Activated T-cell treated with anti-CD3 and anti-CD28 coated beads for 48 hours (primary cell): ENCODE data around the gene B4GALNT1.

ENCODE experiments used
- DNase-seq: peaks from one replicate; pipeline ENCODE4 v3.0.0-alpha.2; 2020; ENCODE audit warnings: low read depth

B4GALNT1 gene

GRCh38 chr12:57585156-57585555 is 47.8 kb downstream of the B4GALNT1 start:
- no peak for DNase-seq

- no peak for DNase-seq
Observed at GRCh38 chr12:57584690-57585089, 48.3 kb downstream of the B4GALNT1 start.

- DNase-seq, result no peak
Observed at GRCh38 chr12:57584050-57584449, 49.0 kb downstream of the B4GALNT1 start.

- DNase-seq, result peak; percentile 53
Observed at GRCh38 chr12:57583008-57583831, 49.8 kb downstream of the B4GALNT1 start.

GRCh38 chr12:57582440-57582839 is 50.6 kb downstream of the B4GALNT1 start:
- DNase-seq, result no peak

DNA sequence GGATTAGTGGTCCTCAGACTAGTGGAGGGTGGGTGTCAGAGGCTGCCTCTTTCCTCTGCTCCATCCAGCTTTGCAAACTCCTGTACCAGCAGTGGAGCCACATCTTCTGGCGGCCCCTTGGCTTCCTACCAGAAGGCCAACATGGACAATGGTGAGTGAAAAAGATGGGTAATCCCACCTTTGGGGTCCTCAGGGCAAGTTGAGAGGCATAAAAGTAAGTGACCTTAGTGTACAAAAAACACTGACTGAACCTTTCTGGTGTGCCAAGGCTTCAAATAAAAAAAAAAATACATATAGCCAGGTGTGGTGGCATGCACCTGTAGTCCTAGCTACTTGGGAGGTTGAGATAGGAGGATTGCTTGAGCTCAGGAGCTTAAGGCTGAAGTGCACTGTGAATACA is 51.2 kb downstream of the B4GALNT1 start:
- no peak for DNase-seq

- no peak for DNase-seq
Observed at GRCh38 chr12:57580466-57580795, 52.6 kb downstream of the B4GALNT1 start.

- DNase-seq, result no peak
Observed at GRCh38 chr12:57579677-57580465, 53.1 kb downstream of the B4GALNT1 start.

DNA sequence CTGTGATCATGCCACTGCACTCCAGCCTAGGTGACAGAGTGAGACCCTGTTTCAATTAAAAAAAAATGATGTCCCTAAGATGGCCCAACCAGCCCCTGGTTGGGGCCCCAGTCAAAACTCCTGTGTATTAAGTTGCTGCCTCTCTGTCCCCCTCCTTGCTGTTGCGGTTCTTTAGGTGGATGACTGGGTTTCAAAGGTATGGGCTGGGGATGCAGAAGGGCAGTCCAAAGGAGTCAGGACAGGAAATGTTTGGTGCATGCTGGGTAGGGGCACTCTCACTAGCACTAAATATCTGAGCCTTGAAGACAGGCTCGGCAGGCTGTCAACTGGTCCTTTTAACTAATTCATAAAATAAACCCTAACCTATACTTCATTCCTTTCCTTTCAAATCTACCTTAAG is 54.0 kb downstream of the B4GALNT1 start:
- DNase-seq, result no peak

DNA sequence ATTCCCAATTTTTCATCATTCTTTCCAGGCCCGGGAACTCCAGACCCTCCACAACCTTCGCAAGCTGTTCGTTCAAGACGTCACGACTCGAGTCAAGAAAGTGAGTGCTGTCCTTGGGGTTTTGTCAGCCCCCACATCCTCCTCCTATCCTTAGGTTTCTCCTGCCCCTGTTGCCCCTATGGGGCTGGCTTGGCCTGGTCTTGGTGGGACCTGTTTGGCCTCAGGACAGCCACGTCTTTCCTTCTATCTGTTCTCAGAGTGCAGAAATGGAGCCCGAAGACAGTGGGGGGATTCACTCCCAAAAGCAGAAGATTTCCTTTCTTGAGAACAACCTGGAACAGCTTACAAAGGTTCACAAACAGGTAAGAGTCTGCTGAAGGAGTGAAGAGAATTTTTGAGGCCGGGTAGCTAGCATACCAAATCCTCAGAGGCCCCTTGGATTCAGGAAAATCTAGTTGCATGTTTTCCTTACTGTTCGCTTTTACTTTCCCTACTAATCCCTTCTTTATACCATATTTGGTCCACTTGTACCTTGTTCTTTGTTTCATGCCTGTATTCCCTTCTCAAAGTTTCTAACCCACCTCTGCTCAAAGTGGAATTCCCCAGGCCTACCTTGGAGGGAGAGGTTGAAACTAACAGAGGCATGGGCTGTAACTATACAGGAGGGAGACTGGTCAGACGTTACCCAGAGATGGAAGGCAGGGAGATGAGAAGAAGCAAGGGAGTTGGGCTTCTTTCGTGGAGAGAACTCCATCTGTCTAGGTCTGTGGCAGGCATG is 54.8 kb downstream of the B4GALNT1 start:
- no peak for DNase-seq

GRCh38 chr12:57576613-57577160 is 56.3 kb downstream of the B4GALNT1 start:
- no peak for DNase-seq
